Activated CD8-positive, alpha-beta memory T cell treated with anti-CD3 and anti-CD28 coated beads, Interleukin-2, amount 50 U/mL, for 4 hours (primary cell): ENCODE results near the gene TRAP1.
"Not testable (repeated sequence)": the region's sequence is repeated elsewhere in the genome, so short reads cannot be mapped to it uniquely, and the experiment has no call there.

Experiments used
- DNase-seq: peaks from one replicate; pipeline ENCODE4 v3.0.0-alpha.2; 2020

The TRAP1 gene

GRCh38 chr16:3735541-3735940 is 18.2 kb upstream of the TRAP1 start:
- DNase-seq: no peak

GRCh38 chr16:3734758-3735221 is 17.5 kb upstream of the TRAP1 start:
- DNase-seq: no peak

- no peak for DNase-seq
Measured at GRCh38 chr16:3734084-3734757, 16.9 kb upstream of the TRAP1 start.

- DNase-seq: no peak
Measured at GRCh38 chr16:3732171-3732570, 14.8 kb upstream of the TRAP1 start.

GRCh38 chr16:3731126-3731935 is 14.0 kb upstream of the TRAP1 start:
- no peak for DNase-seq

GRCh38 chr16:3730161-3731125 is 13.1 kb upstream of the TRAP1 start:
- DNase-seq: no peak

GRCh38 chr16:3729161-3730112 is 12.1 kb upstream of the TRAP1 start:
- no peak for DNase-seq

GRCh38 chr16:3728424-3729160 is 11.3 kb upstream of the TRAP1 start:
- DNase-seq: no peak

GRCh38 chr16:3727806-3728381 is 10.6 kb upstream of the TRAP1 start:
- no peak for DNase-seq

GRCh38 chr16:3726021-3726687 is 8.8 kb upstream of the TRAP1 start:
- DNase-seq: no peak

- no peak for DNase-seq
Measured at GRCh38 chr16:3725276-3725675, 8.0 kb upstream of the TRAP1 start.

GRCh38 chr16:3722508-3722907 is 5.2 kb upstream of the TRAP1 start:
- no peak for DNase-seq

- DNase-seq: no peak
Measured at GRCh38 chr16:3720418-3720817, 3.1 kb upstream of the TRAP1 start.

GRCh38 chr16:3718628-3719027 is 1.3 kb upstream of the TRAP1 start:
- no peak for DNase-seq

- DNase-seq: no peak
Measured at GRCh38 chr16:3718019-3718391, 681 bp upstream of the TRAP1 start.

- no peak for DNase-seq
Measured at GRCh38 chr16:3716831-3717234, 491 bp downstream of the TRAP1 start.

- DNase-seq: no peak
Measured at GRCh38 chr16:3715430-3715829, 1.9 kb downstream of the TRAP1 start.

GRCh38 chr16:3714378-3714777 is 2.9 kb downstream of the TRAP1 start:
- not testable (repeated sequence) for DNase-seq

- no peak for DNase-seq
Measured at GRCh38 chr16:3713587-3714242, 3.6 kb downstream of the TRAP1 start.

GRCh38 chr16:3712861-3713372 is 4.4 kb downstream of the TRAP1 start:
- no peak for DNase-seq
